SK-N-SH treated with all-trans-retinoic acid at 6 μM for 48 hours (cell line): ENCODE results near the gene PLPPR2.

ENCODE experiments used
- CREB5 ChIP-seq: fragments of 250-450 bp; sonication (Bioruptor Pico); IDR thresholded peaks from 2 replicates; pipeline ENCODE4 v1.5.1; 2020; ENCODE audit warnings: low read depth, mild to moderate bottlenecking, moderate library complexity
- CSDC2 ChIP-seq: fragments of 250-450 bp; sonication (Bioruptor Pico); IDR thresholded peaks from 2 replicates; pipeline ENCODE4 v1.5.0; 2020; ENCODE audit warnings: mild to moderate bottlenecking, moderate library complexity
- CSRNP3 ChIP-seq: fragments of 250-450 bp; sonication (Bioruptor Pico); IDR thresholded peaks from 2 replicates; pipeline ENCODE4 v1.5.1; 2021; ENCODE audit warnings: mild to moderate bottlenecking, moderate library complexity
- ESRRG ChIP-seq: fragments of 250-450 bp; sonication (Bioruptor Pico); IDR thresholded peaks from 2 replicates; pipeline ENCODE4 v1.6.1; 2021; ENCODE audit warnings: mild to moderate bottlenecking
- PATZ1 ChIP-seq: fragments of 250-450 bp; sonication (Bioruptor Pico); IDR thresholded peaks from 2 replicates; pipeline ENCODE4 v1.8.0; 2020; ENCODE audit warnings: mild to moderate bottlenecking, moderate library complexity, borderline replicate concordance
- POU6F1 ChIP-seq: fragments of 250-450 bp; sonication (Bioruptor Pico); IDR thresholded peaks from 2 replicates; pipeline ENCODE4 v1.8.0; 2021; ENCODE audit warnings: low read depth, mild to moderate bottlenecking, moderate library complexity, borderline replicate concordance
- SNAI2 ChIP-seq: fragments of 250-450 bp; sonication (Bioruptor Pico); IDR thresholded peaks from 2 replicates; pipeline ENCODE4 v1.5.0; 2020; ENCODE audit warnings: mild to moderate bottlenecking, moderate library complexity
- TCF4 ChIP-seq: fragments of 250-450 bp; sonication (Bioruptor Pico); IDR thresholded peaks from 2 replicates; pipeline ENCODE4 v1.8.0; 2021; ENCODE audit warnings: mild to moderate bottlenecking, moderate library complexity, borderline replicate concordance
- TOX ChIP-seq: fragments of 250-450 bp; sonication (Bioruptor Pico); IDR thresholded peaks from 2 replicates; pipeline ENCODE4 v1.8.0; 2021; ENCODE audit warnings: mild to moderate bottlenecking, moderate library complexity, borderline replicate concordance
- ZC3H10 ChIP-seq: fragments of 250-450 bp; sonication (Bioruptor Pico); IDR thresholded peaks from 2 replicates; pipeline ENCODE4 v1.5.1; 2021; ENCODE audit warnings: mild to moderate bottlenecking, moderate library complexity
- ZFP30 ChIP-seq: fragments of 450-650 bp; formaldehyde crosslinking; IDR thresholded peaks from 2 replicates; pipeline ENCODE4 v1.5.0; 2022; ENCODE audit warnings: mild to moderate bottlenecking, moderate library complexity
- ZNF565 ChIP-seq: fragments of 450-650 bp; formaldehyde crosslinking; conservative IDR thresholded peaks from 2 replicates; pipeline ENCODE4 v1.5.0; 2020; ENCODE audit warnings: low read depth, mild to moderate bottlenecking, moderate library complexity

GRCh38 chr19:11359421-11359820, 4.2 kb downstream of the PLPPR2 start:
- no peak for TF ChIP-seq SNAI2 (CRISPR knock-in tag)
- TF ChIP-seq ZNF565 (CRISPR knock-in tag) = no peak
- no peak for TF ChIP-seq CREB5 (CRISPR knock-in tag)
- TF ChIP-seq POU6F1 (CRISPR knock-in tag) = no peak
- TF ChIP-seq ZC3H10 = no peak
- no peak for TF ChIP-seq ESRRG (CRISPR knock-in tag)
- TF ChIP-seq CSDC2 = no peak
- no peak for TF ChIP-seq PATZ1 (CRISPR knock-in tag)
- TF ChIP-seq TCF4 (CRISPR knock-in tag) = no peak
- TF ChIP-seq ZFP30 = no peak
- no peak for TF ChIP-seq TOX
- no peak for TF ChIP-seq CSRNP3 (CRISPR knock-in tag)
